HepG2 (cell line): Measurements from ENCODE around the gene ATP9A. TPM values are rescaled to one million over a fixed set of nuclear protein-coding genes. Genes with fewer than 3 reads are reported as not detected.

Experiments used
- AHR ChIP-seq: IDR thresholded peaks from 2 replicates; pipeline ENCODE4 v1.6.1; 2018; ENCODE audit warnings: missing genetic modification reagents, missing compliant biosample characterization
- ATF2 ChIP-seq: sonication (generic); formaldehyde crosslinking; IDR thresholded peaks from 2 replicates; pipeline ENCODE4 v1.4.0; 2020; ENCODE audit warnings: missing genetic modification reagents
- ERF ChIP-seq: IDR thresholded peaks from 2 replicates; pipeline ENCODE4 v1.6.1; 2018; ENCODE audit warnings: missing biosample characterization, missing genetic modification reagents
- FOXJ3 ChIP-seq: sonication (generic); formaldehyde crosslinking; IDR thresholded peaks from 2 replicates; pipeline ENCODE4 v1.4.0; 2020; ENCODE audit warnings: missing genetic modification reagents, mild to moderate bottlenecking, borderline replicate concordance
- MBNL3 ChIP-seq: fragments of 250-450 bp; sonication (Bioruptor Pico); conservative IDR thresholded peaks from 2 replicates; pipeline ENCODE4 v1.8.0; 2022; ENCODE audit warnings: mild to moderate bottlenecking, inconsistent platforms
- MYNN ChIP-seq: sonication (generic); formaldehyde crosslinking; IDR thresholded peaks from 2 replicates; pipeline ENCODE4 v1.4.0; 2020; ENCODE audit warnings: mild to moderate bottlenecking, low read depth, missing genetic modification reagents
- NBN ChIP-seq: fragments of 450-650 bp; conservative IDR thresholded peaks from 2 replicates; pipeline ENCODE4 v1.6.1; 2017
- PBX2 ChIP-seq: IDR thresholded peaks from 2 replicates; pipeline ENCODE4 v1.6.1; 2016; ENCODE audit warnings: control low read depth
- REL ChIP-seq: sonication (generic); formaldehyde crosslinking; conservative IDR thresholded peaks from 2 replicates; pipeline ENCODE4 v1.8.0; 2022; ENCODE audit warnings: mild to moderate bottlenecking, missing genetic modification reagents, moderate library complexity
- SMAD3 ChIP-seq: sonication (generic); formaldehyde crosslinking; IDR thresholded peaks from 2 replicates; pipeline ENCODE4 v1.4.0; 2020; ENCODE audit warnings: missing genetic modification reagents
- TBP ChIP-seq: sonication (generic); formaldehyde crosslinking; IDR thresholded peaks from 2 replicates; pipeline ENCODE4 v1.5.0; 2020; ENCODE audit warnings: missing genetic modification reagents
- ZBTB38 ChIP-seq: sonication (generic); formaldehyde crosslinking; IDR thresholded peaks from 2 replicates; pipeline ENCODE4 v1.5.1; 2020; ENCODE audit warnings: mild to moderate bottlenecking, missing genetic modification reagents
- ZMYM2 ChIP-seq: sonication (generic); formaldehyde crosslinking; IDR thresholded peaks from 2 replicates; pipeline ENCODE4 v1.8.0; 2022; ENCODE audit warnings: mild to moderate bottlenecking, missing genetic modification reagents
- ZNF136 ChIP-seq: sonication (generic); formaldehyde crosslinking; IDR thresholded peaks from 2 replicates; pipeline ENCODE4 v1.8.1; 2022; ENCODE audit warnings: low read depth, mild to moderate bottlenecking, moderate library complexity, missing genetic modification reagents
- ZNF292 ChIP-seq: sonication (generic); formaldehyde crosslinking; IDR thresholded peaks from 2 replicates; pipeline ENCODE4 v1.8.1; 2022; ENCODE audit warnings: mild to moderate bottlenecking, low read depth, missing genetic modification reagents, borderline replicate concordance
- ZNF382 ChIP-seq: sonication (generic); formaldehyde crosslinking; IDR thresholded peaks from 2 replicates; pipeline ENCODE4 v1.5.0; 2020; ENCODE audit warnings: missing genetic modification reagents, mild to moderate bottlenecking, borderline replicate concordance
- ZNF558 ChIP-seq: sonication (generic); formaldehyde crosslinking; IDR thresholded peaks from 2 replicates; pipeline ENCODE4 v1.9.0; 2022; ENCODE audit warnings: mild to moderate bottlenecking, missing genetic modification reagents, borderline replicate concordance
- ZNF678 ChIP-seq: sonication (generic); formaldehyde crosslinking; IDR thresholded peaks from 2 replicates; pipeline ENCODE4 v1.4.0; 2020; ENCODE audit warnings: mild to moderate bottlenecking, missing genetic modification reagents
- ZNF772 ChIP-seq: sonication (generic); formaldehyde crosslinking; IDR thresholded peaks from 2 replicates; pipeline ENCODE4 v1.5.0; 2020; ENCODE audit warnings: mild to moderate bottlenecking, missing genetic modification reagents
- ZNF776 ChIP-seq: sonication (generic); formaldehyde crosslinking; IDR thresholded peaks from 2 replicates; pipeline ENCODE4 v1.4.0; 2020; ENCODE audit warnings: mild to moderate bottlenecking, missing genetic modification reagents
- ZSCAN31 ChIP-seq: sonication (generic); formaldehyde crosslinking; IDR thresholded peaks from 2 replicates; pipeline ENCODE4 v1.5.0; 2020; ENCODE audit warnings: low read depth, mild to moderate bottlenecking, missing genetic modification reagents
- ZUFSP ChIP-seq: sonication (generic); formaldehyde crosslinking; IDR thresholded peaks from 2 replicates; pipeline ENCODE4 v1.9.0; 2021; ENCODE audit warnings: missing genetic modification reagents, mild to moderate bottlenecking, borderline replicate concordance
- polyA plus RNA-seq, 8 experiments: library from polyadenylated mRNA; depleted of rRNA in 3 of 8; stranded (reverse) in 7 of 8; unstranded in 1 of 8; fragments of >200 nt; fragmentation: Illumina TruSeq in 4 of 8; extraction: Trizol in 4 of 8; gene quantifications; 2 replicates each; pipeline versions ENCODE4 v1.2.1 to v1.2.3, GENCODE V29; 2011 to 2016; ENCODE audit warnings: low read depth in 4 of 8, missing spikeins in 1 of 8, mixed read lengths in 1 of 8; ENCODE audit not compliant: insufficient read depth in 1 of 8
- total RNA-seq, 5 experiments: library from RNA; depleted of rRNA; stranded (reverse); fragments of >200 nt; fragmentation: Illumina TruSeq; extraction: Trizol; gene quantifications; 2 replicates each; pipeline ENCODE4 v1.2.3, GENCODE V29; 2016; ENCODE audit warnings: low read depth in 1 of 5
- TF ChIP-seq, protein P1 (sequence below): sonication (generic); formaldehyde crosslinking; IDR thresholded peaks from 2 replicates; pipeline ENCODE4 v1.4.0; 2020; ENCODE audit warnings: mild to moderate bottlenecking, missing genetic modification reagents
- TF ChIP-seq, protein P2 (sequence below): sonication (generic); formaldehyde crosslinking; IDR thresholded peaks from 2 replicates; pipeline ENCODE4 v1.8.0; 2022; ENCODE audit warnings: low read depth, missing genetic modification reagents

The ATP9A gene
- total and polyA plus RNA-seq, 2 of the 13 experiments (the other 11 are each of a cell fraction or from before 2014, with no cell fraction given), result 11.8 to 18.5 TPM

DNA sequence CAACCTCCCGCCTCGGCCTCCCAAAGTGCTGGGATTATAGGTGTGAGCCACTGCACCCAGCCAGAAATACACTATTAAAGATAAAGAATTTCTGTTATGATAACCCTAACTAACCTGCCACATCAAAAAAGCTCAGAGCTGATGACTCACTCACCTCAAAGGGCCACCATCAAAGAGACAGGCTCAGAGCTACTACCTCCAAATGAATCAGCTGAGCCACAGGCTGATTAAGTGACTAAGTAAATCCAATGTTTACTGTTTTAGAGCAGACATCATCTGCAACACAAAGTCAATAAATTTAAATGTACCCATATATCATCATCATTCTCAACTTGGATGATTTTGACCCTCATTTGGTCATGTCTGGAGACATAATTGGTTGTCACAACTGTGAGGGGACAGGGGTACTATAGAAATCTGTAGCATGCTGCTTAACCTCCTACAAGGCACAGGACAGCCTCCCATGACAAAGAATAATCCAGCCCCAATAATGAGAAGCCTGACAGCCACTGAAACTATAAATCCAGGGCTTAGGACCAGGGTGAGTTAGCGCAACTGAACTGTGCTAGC, 106.5 kb downstream of the ATP9A start (continued):
- TF ChIP-seq ZUFSP (no peak), ATF2 (CRISPR knock-in tag) (no peak), ZNF136 (no peak), ZNF558 (CRISPR knock-in tag) (no peak), REL (no peak), MYNN (no peak), ZNF776 (CRISPR knock-in tag) (no peak), SMAD3 (CRISPR knock-in tag) (peak; percentile 58; the same call in 1 of the 2 replicates), ZNF772 (no peak), TBP (CRISPR knock-in tag) (no peak), MBNL3 (CRISPR knock-in tag) (no peak), AHR (no peak), PBX2 (CRISPR knock-in tag) (no peak), ZSCAN31 (CRISPR knock-in tag) (no peak), ERF (CRISPR knock-in tag) (0 out of 2 replicates have a peak, but pooled peaks have one; percentile 19), ZNF292 (CRISPR knock-in tag) (no peak), FOXJ3 (CRISPR knock-in tag) (no peak), ZMYM2 (no peak), ZNF382 (CRISPR knock-in tag) (no peak), ZBTB38 (CRISPR knock-in tag) (no peak), ZNF678 (CRISPR knock-in tag) (no peak), NBN (no peak)
- TF ChIP-seq, protein P1, sequence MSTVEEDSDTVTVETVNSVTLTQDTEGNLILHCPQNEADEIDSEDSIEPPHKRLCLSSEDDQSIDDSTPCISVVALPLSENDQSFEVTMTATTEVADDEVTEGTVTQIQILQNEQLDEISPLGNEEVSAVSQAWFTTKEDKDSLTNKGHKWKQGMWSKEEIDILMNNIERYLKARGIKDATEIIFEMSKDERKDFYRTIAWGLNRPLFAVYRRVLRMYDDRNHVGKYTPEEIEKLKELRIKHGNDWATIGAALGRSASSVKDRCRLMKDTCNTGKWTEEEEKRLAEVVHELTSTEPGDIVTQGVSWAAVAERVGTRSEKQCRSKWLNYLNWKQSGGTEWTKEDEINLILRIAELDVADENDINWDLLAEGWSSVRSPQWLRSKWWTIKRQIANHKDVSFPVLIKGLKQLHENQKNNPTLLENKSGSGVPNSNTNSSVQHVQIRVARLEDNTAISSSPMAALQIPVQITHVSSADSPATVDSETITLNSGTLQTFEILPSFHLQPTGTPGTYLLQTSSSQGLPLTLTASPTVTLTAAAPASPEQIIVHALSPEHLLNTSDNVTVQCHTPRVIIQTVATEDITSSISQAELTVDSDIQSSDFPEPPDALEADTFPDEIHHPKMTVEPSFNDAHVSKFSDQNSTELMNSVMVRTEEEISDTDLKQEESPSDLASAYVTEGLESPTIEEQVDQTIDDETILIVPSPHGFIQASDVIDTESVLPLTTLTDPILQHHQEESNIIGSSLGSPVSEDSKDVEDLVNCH (CRISPR knock-in tag), result no peak
- TF ChIP-seq, protein P2, sequence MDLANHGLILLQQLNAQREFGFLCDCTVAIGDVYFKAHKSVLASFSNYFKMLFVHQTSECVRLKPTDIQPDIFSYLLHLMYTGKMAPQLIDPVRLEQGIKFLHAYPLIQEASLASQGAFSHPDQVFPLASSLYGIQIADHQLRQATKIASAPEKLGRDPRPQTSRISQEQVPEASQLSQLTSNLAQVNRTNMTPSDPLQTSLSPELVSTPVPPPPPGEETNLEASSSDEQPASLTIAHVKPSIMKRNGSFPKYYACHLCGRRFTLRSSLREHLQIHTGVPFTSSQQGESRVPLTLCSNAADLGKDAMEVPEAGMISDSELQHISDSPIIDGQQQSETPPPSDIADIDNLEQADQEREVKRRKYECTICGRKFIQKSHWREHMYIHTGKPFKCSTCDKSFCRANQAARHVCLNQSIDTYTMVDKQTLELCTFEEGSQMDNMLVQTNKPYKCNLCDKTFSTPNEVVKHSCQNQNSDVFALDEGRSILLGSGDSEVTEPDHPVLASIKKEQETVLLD (CRISPR knock-in tag), result no peak
